Measurements from ENCODE around the gene ERCC6L.

The ERCC6L gene

DNA sequence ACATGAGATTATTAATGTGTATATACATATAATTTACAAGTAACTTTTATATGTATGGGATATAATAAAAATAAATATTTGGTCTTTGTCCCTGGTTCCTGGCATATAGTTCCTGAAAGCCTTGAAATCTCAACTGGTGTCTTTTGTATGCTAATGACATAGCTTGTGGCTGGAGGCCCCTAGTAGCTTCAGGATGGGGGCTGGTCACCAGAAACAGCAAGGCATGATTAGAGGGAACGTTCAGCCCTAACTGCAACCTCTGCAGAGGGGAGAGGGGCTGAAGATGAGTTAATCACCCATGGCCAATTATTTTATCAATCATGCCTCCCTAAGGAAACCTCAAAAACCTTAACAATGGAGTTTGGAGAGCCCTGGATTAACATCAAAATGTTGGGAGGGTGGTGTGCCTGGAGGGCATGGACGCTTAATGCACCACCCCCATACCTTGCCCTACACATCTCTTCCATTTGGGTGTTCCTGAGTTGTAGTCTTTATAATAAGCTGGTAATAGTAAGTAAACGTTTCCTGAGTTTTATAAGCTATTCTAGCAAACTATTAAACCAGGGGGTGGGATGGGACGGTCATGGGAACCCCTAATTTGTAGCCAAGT is 35.9 kb downstream of the ERCC6L start:
- H3K36me3 ChIP-seq = peaks cover 82% of the 10 kb centered on the region
- H3K4me3 ChIP-seq (ENCODE audit: low read depth, low read length) = no peak overlapping the region
- no peaks in the 10 kb centered on the region for H3K27me3 ChIP-seq (ENCODE audit: insufficient read depth, low read depth, severe bottlenecking)
- no peaks in the 10 kb centered on the region for H3K9me3 ChIP-seq (ENCODE audit: severe bottlenecking)
- H3K27ac ChIP-seq = no peak overlapping the region
- no peak for TF ChIP-seq CTCF (IDR thresholded peaks at IDR 0.05; ENCODE audit: low read depth, low read length)
- no peak for DNase-seq

- DNase-seq = no peak
- no peak for TF ChIP-seq CTCF (IDR thresholded peaks at IDR 0.05; ENCODE audit: low read depth, low read length)
- Histone ChIP-seq H3K4me3 (ENCODE audit: low read depth, low read length) (no peak overlapping the region), H3K9me3 (ENCODE audit: severe bottlenecking) (no peaks in the 10 kb centered on the region), H3K27ac (no peak overlapping the region), H3K27me3 (ENCODE audit: insufficient read depth, low read depth, severe bottlenecking) (no peaks in the 10 kb centered on the region), H3K36me3 (peaks cover 82% of the 10 kb centered on the region)
Observed at GRCh38 chrX:72201836-72202536, 36.8 kb downstream of the ERCC6L start.

DNA sequence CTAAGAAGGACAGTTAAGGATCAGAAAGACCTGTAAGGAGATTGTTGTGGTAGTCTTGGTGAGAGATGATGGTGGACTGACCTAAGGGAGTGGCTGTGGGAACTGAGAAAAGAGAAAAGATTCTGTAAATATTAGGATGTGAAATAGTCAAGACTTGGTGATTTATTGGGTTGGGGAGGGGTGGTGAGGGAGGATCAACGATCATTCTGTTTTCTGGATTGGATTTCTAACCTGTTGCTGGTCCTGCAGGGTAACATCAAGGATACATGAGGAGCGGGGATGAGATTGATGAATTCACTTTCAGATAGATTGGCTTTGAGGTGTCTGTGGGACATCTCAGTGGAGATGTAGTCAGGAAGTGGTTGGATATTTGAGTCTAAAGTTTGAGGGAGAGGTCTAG is 55.9 kb downstream of the ERCC6L start:
- DNase-seq = no peak
- TF ChIP-seq CTCF (IDR thresholded peaks at IDR 0.05; ENCODE audit: low read depth, low read length) = no peak
- no peak overlapping the region for H3K27ac ChIP-seq
- H3K4me3 ChIP-seq (ENCODE audit: low read depth, low read length) = peak overlapping the region; percentile 99; the same call in 1 of the 2 replicates
- no peaks in the 10 kb centered on the region for H3K9me3 ChIP-seq (ENCODE audit: severe bottlenecking)
- no peaks in the 10 kb centered on the region for H3K27me3 ChIP-seq (ENCODE audit: insufficient read depth, low read depth, severe bottlenecking)
- peaks cover 34% of the 10 kb centered on the region for H3K36me3 ChIP-seq

GRCh38 chrX:72181178-72182125 is 57.4 kb downstream of the ERCC6L start, which contains the start of gene PIN4:
TSS of gene PIN4 (plus strand) at chrX:72181757. CDS start at chrX:72181786, 29 bp downstream.
- Histone ChIP-seq H3K27ac (peak within 1 kb of the TSS; percentile 94), H3K27me3 (ENCODE audit: insufficient read depth, low read depth, severe bottlenecking) (no peaks in the 10 kb centered on the region), H3K36me3 (peaks cover 20% of the 10 kb centered on the region), H3K9me3 (ENCODE audit: severe bottlenecking) (peaks cover 3% of the 10 kb centered on the region), H3K4me3 (ENCODE audit: low read depth, low read length) (peak within 1 kb of the TSS; percentile 99)
- no peak for TF ChIP-seq CTCF (IDR thresholded peaks at IDR 0.05; ENCODE audit: low read depth, low read length)
- peak; percentile 99 for DNase-seq

DNA sequence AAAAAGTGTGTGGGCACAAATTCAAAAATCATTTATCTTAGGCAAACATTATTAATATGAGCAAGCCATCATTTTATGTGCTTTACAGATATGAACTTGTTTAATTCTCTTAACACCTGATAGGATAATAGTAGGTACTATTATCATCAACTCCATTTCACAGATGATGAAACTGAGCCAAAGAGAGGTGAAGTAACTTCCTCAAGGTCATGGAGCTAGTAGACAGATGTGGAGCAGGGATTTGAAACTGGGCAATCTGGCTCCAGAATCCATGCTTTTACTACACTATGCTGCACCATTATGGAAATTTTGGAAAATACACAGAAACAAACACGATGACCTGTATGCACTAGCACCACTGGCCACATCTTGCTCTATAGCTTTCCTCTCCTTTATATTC is 58.3 kb downstream of the ERCC6L start:
- Histone ChIP-seq H3K36me3 (peaks cover 14% of the 10 kb centered on the region), H3K9me3 (ENCODE audit: severe bottlenecking) (peaks cover 3% of the 10 kb centered on the region), H3K4me3 (ENCODE audit: low read depth, low read length) (peak overlapping the region; percentile 99), H3K27me3 (ENCODE audit: insufficient read depth, low read depth, severe bottlenecking) (no peaks in the 10 kb centered on the region), H3K27ac (peak overlapping the region; percentile 94)
- no peak for TF ChIP-seq CTCF (IDR thresholded peaks at IDR 0.05; ENCODE audit: low read depth, low read length)
- DNase-seq = no peak

Data from WERI-Rb-1 (cell line).